GM19043 (cell line): Measurements from ENCODE around the gene MOB3A.
"Not testable (repeated sequence)": the region's sequence is repeated elsewhere in the genome, so short reads cannot be mapped to it uniquely, and the experiment has no call there.

Experiments used
- ATAC-seq: cut with Tn5 transposase; IDR thresholded peaks from one replicate; pipeline ENCODE4 v1.9.1; 2021; ENCODE audit warnings: low read depth; ENCODE audit not compliant: unreplicated experiment

Gene MOB3A

DNA sequence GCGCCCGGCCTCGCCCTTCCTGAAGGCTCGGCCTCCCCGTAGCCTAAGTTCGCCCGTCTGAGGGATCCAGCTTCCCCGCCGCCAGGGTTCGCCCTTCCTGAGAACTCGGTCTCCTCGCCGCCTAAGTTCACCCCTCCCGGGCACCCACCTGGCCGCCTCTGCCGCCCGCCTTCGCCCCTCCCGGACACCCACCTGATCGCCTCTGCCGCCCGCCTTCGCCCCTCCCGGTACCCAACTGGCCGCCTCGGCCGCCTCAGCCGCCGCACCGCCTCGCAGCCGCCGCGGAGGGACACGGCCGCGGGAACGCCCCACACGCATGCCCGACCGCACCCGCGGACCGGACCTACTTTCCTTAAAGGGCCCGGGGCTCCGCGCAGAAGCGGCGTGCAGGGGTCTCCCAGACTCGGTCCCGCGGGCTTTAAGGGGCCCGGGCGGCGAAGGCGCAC is at the start of gene MOB3A:
TSS of gene MOB3A (minus strand) at position 293 of the 446 bp plus-strand sequence. CDS start 17,766 bp downstream, outside the sequence.
- ATAC-seq = no peak

DNA sequence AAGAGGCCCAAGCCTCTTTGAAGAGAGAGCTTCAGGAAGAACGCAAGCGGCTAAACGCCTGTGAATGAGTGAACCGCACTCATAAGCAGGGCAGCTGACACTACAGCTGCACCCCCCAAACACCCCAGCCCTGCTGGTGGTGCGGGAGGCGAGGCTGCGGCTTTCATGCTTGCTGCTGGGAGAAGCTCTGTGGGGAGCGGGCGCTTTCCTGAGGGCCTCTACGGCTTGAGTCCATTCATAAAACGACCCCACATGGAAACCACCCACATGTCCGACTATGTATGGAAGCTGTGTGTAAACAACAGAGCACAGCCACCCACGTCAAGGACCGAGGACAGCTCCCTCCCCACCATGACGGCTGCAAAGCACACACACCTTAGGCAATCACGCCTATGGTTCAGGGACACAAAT is 49.7 kb upstream of the MOB3A start:
- no peak for ATAC-seq

DNA sequence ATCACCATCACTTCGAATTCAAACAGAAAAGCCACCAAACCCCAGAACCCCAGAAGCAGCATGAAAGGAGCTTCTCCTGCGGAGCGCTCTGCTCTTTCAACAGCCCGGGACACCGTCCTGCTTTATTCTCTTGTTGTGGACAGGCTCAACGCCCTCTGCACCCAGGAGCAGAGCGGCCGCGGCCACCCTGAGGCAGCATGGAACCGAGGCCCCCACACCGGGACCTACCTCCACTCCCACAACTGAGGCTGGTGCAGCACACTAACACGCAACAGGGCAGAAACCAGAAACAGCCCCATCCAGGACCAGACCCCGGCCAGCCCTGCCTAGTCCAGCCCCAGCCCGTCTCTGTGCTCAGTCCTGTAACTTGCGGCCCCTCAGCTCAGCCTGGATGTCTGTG is 48.1 kb upstream of the MOB3A start:
- ATAC-seq = no peak

DNA sequence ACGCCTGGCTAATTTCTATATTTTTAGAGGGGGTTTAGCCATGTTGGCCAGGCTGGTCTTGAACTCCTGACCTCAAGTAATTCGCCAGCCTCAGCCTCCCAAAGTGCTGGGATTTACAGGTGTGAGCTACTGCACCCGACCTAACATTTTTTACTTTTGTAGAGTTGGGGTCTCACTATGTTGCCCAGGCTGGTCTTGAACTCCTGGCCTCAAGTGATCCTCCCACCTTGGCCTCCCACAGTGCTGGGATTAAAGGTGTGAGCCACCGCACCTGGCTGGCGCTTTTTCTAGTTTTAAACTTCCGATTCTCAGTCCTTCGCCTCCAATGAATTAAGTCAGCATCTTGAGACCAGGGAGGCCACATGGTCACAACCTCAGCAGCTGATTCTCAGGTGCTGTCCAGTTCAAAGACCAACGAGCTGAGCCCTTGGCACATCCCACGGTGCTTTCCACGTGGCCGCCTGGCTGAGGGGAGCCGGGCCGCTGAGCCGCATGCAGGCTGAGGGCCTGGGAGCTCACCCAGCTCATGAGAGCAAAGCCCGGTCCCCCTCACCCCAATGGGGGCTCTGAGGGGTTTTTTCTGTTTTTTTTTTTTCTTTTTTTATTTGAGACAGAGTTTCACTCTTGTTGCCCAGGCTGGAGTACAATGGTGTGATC is 46.2 kb upstream of the MOB3A start:
- ATAC-seq = no peak

DNA sequence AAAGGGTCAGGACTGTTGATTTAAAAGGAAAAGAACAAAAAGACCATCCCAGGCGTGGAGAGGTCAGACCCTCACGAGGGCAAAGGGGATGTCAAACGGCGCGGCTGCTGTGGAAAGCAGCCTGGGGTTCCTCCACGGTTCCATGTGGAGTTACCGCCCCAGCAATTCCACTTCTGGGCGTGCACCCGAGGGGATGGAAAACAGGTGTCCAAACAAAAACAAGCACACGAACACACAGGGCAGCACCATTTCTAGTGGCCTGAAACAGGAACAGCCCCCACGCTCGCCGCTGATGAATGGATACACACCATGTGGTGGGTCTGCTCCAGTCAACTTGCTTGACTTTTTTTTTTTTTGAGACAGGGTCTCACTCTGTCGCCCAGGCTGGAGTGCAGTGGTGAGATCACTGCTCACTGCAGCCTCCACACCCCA is 44.0 kb upstream of the MOB3A start:
- ATAC-seq = no peak

DNA sequence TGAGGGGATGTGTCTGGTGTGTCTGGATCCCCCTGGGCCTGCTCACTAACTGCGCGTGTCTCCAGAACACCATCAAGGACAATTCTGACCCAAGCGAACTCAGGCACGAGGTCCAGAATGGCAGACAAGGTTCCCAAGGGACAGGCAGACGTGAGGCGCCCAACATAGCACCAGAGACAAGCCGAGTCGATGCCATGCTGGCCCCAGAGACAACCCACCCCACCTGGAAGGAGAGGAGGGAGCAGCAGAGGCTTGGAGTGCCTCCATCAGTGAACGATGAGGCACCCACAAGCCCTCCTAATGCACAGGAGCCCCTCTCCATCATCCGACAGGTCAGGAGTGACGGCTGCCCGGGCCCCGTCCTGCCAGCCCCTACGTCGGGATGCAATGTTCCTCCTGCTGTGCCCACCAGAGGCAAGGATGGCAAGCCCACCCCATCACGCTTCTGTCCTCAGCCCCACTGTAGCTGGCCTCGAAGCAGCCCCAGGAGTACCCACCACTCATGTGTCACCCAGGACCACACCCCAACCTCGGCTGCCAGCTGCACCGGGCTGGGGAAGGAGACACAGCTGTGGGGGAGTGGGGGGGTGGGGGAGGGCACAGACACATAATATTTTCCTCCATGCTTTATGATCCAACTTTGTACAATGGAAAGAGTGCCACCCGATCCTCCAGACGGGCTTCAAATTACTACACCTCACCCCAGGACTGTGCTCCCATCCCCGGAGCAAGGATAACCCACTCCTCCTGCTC is 43.4 kb upstream of the MOB3A start:
- no peak for ATAC-seq

DNA sequence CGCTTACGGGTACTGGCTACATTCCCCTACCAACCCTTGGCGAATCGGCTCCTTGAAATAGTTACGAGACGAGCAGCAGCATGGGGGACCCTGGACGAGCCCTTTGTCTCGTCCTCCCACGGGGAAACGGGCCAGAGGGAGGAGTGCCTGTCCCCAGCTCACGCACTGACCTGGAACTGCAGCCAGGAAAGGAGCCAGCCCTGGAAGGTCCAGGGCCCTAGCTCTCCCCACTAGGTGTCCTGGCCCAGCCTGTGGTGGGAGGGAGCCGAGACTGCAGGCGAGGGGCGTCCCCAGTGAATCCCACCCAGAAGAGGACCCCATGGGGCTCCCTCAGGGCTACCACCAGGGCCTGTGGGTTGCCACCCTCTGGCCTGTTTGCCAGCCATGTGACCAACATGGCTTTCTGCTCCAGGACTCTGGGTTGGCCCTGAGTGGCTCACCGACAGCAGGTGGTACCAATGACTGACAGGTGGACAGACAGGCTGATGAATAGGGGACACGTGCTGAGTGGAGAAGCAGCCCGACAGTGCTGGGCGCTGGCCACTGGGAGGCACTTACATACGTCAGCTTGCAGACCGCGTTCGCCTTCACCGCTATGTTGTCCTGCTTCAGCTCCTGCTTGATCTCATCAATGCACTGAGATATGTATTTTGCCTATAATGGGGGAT is 42.1 kb upstream of the MOB3A start:
- ATAC-seq = no peak

DNA sequence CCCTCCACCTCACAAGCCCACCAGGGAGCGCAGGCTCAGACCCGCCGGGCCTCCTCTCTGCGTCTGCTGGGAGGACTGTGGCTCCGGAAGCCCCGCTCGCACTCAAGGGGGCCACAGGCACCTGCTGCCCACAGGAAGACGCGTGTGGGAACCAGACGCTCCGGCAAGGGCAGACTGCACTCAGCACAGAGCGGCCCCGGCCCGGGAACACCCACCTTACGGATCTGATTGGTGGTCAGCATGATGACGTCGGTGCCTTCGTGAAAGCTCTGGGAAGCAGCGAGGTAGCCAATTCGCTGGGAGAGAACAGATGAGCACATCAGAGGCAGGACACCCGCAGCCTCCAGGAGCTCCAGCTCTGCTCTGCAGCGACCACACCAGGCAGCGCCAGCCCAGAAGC is 40.7 kb upstream of the MOB3A start:
- no peak for ATAC-seq

DNA sequence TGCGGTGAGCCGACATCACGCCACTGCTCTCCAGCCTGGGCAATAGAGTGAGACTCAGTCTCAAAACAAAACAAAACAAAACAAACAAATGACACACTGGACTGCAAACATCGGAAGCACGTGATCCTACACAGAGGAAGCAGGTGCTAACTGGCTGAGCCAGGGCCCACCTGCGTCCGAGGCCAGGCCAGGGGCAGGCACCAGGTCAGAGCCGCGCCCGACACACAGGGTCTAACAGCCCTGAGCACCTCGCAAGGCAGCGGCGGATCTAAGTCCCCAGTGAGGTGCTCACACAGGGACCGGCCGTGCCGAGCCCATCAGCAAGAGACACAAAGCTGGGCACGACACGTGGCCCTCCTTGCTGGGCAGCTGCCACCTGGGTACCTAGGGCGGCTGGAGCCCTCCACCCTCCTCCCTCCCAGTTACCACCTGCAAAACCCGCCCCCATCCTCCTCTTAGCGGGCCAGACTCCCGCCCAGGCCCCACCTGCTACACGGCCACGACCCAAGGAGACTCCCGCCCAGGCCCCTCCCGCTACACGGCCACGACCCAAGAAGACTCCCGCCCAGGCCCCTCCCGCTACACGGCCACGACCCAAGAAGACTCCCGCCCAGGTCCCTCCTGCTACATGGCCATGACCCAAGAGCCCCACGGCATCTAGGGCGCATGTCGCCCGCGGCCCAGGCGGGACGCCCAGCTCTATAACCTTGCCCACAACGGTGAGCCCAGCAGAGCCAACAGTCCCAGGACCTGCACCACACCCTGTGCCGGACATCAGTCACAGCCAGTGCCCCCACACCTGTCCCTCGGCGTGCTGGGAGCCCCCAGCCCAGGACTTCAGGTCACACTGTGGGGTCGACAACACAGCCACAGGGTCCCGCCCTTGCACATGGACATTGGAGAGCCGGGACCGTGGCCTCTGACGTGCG is 39.6 kb upstream of the MOB3A start:
- no peak for ATAC-seq

DNA sequence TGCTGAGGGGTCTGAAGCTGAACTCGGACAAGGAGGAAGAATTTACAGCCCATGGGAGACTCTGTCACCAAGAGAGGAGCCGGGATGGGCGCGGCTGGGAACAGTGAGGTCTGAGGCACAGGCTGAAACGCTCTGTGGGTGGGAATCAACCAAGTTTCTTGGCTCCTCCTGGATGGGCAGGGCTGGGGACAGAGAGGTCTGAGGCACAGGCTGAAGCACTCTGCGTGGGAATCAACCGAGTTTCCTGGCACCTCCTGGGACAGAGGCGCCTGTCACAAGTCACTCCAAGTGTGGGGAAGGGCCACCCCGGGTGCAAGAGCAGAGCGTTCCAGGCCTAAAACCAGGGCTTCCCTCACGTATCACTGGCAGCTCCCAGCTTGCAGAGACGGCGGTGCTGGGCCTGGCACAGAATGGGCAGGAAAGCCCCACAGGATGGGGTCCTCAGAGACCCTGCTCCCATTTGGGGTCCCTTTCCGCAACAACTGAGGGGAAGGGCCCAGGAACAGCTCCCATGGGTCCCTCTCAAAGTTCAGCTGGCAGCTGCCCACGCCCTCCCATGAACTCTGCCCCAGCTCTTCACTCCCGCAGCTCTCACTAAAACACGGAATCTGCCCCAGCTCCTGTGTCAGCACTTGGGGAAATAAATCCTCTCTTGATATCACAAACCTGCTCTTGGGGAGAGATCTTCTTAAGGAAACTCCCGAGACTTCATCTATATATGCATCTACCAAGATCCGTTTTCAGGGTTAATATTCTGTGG is 36.8 kb upstream of the MOB3A start:
- ATAC-seq = no peak

DNA sequence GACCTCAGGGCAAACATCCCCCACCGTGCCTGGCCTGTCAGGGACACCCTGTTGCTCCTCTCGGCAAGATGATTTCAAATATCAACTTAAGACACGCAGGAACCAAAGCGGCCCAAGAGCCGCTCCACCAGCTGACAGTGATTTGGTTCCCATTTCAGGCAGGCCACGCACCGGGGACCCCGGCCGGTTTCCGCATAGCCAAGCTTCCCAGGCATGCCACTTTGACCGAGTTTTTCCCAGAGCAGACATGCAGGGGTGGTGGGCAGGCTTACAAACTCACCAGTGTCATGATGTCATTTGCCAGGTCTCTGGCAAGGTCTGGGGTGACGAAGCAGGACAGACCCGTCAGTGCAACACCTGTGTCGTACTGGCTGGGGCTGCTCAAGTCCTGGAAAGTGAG is 36.1 kb upstream of the MOB3A start:
- no peak for ATAC-seq

DNA sequence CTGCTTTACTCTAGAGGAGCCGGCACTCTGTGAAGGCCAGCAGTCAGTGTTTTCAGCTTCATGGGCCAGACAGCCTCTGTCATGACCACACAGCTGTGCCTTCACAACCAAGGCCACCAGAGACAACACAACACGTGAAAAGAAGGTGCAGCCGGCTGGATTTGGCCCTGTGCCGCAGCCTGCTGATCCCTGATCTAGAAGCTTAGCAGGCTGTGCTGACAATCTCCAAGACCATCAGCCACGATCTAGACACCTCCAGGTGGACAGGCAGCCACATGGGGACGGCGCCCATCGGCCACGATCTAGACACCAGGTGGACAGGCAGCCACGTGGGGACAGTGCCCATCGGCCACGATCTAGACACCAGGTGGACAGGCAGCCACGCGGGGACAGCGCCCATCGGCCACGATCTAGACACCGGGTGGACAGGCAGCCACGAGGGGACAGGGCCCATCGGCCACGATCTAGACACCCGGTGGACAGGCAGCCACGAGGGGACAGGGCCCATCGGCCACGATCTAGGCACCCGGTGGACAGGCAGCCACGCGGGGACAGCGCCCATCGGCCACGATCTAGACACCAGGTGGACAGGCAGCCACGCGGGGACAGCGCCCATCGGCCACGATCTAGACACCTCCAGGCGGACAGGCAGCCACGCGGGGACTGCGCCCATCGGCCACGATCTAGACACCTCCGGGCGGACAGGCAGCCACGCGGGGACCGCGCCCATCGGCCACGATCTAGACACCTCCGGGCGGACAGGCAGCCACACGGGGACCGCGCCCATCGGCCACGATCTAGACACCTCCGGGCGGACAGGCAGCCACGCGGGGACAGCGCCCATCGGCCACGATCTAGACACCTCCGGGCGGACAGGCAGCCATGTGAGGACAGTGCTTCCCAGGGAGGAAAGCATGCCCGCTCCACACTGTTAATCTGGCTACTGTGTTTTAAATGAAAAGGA is 35.2 kb upstream of the MOB3A start:
- not testable (repeated sequence) for ATAC-seq

DNA sequence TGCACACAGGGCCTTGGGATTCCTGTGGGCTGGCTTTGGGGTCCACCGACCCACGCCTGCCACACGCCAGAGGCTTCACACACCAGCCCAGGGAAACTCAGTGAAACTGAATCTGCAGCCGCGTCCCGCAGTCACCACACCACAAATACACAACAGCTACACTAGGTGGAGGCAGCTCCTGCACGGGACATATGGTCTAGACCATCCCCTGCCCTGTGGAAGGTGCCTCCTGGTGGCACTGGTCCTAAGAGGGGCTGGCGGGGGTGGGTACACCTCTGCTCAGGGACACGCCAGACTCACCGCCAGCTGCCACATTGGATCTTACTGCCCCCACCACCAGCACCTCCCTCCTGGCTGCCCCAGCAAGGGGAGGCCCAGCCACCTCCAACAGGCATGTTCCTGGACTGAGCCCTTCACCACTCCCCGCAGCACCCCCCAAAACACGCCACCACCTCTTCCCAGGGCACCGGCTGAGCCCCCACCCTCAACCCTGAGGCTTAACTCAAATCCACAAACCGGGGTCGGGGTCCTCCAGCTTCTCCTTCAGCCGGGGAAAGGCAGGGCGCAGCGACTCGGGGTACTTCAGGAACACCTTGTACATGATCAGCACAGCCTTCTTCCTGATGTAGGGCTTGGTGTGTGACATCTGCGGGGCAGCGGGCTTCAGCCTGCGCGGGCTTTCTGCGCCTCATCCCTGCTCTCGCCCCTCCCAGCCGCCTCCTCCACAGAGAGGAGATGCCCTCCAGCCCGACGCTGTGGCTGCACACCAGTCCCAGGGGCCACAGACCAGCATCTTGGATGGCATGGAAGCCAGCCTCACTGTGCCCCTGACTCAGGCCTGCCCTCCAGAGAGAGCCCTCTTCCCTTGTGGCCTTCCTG is 34.0 kb upstream of the MOB3A start:
- ATAC-seq = no peak

DNA sequence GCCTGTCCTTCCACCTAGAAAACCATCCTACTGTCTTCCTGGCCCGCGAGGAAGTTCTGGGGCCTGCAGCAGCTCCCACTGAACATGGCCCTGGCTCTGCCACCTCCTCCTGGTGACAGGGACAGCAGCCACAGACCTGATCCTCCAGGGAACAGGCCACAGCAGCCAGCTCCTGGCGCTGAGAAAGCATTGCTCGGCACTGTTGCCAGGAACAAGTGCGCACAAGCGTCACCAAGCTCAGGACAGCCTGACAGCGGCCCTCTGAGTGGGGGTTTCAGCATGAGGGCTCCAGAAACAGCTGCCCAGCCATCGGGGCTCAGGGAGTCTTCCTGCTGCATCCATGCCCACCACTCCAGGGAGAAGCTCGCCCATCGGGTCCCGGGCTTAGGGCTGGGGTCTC is 33.4 kb upstream of the MOB3A start:
- no peak for ATAC-seq

DNA sequence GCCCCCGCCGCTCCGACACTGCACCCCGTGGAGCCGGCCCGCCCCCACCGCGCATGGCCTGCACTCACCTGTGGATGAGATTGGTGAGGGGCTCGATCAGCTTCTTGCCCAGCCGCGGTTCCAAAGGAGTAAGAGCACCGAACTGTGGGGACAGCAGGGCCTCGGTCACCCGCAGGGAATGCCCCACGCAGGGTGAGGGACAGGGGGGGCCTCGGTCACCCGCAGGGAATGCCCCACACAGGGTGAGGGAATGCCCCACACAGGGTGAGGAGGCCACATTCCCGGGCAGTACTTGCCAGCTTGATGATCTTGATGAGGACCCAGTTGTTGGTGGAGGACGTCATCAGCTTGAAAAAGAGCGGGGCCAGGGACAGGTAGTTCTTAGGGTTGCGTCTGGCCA is 32.9 kb upstream of the MOB3A start:
- no peak for ATAC-seq

DNA sequence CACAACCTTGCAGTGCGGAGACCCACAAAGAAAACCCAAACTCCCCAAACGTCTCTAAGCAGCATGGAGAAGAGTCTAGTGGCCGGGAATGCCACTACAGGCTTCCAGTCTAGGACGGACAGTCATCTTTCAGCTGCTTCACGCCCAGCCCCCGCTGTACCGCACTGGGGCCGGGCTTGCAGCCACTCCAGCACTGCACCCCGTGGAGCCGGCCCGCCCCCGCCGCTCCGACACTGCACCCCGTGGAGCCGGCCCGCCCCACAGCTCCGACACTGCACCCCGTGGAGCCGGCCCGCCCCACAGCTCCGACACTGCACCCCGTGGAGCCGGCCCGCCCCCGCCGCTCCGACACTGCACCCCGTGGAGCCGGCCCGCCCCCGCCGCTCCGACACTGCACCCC is 32.1 kb upstream of the MOB3A start:
- ATAC-seq = not testable (repeated sequence)

DNA sequence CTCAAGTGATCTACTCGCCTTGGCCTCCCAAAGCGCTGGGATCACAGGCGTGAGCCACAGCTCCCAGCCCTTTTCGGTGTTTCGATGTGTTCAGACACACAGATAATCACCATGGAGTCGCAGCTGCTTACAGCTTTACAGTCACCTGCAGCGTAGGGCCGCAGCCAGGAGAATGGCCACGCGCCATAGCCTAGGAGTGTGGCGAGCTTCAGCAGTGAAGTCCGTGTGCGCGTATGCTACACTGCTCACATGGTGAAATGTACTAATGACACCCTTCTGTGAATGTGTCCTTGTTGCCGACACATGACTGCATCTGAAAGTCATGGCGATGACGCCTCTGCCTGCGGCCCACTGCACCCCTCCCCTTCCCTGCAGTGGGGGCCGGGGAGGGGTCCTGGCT is 31.6 kb upstream of the MOB3A start:
- ATAC-seq = no peak
